GM23338 (cell line): ENCODE results near the gene CLK3. TPM values are rescaled to one million over a fixed set of nuclear protein-coding genes. Genes with fewer than 3 reads are reported as not detected.

Source experiments
- ATAC-seq: fragments of 200-7000 bp; cut with Tn5 transposase; 3 replicates; pipeline ENCODE4 v1.9.1; 2020
- DNase-seq: peaks from one replicate; pipeline ENCODE4 v3.0.0-alpha.2; 2015; ENCODE audit warnings: low spot score
- H2AFZ ChIP-seq: fragments of 200-600 bp; sonication (generic); 2 replicates; pipeline ENCODE4 v1.8.0; 2016; ENCODE audit warnings: antibody characterized with exemption, mild to moderate bottlenecking, moderate library complexity
- H3F3A ChIP-seq: fragments of 200-600 bp; sonication (generic); replicated peaks from 2 replicates; pipeline ENCODE4 v1.8.0; 2017; ENCODE audit warnings: antibody characterized with exemption, mixed run types, low read depth
- H3K27ac ChIP-seq: fragments of 200-600 bp; sonication (generic); 2 replicates; pipeline ENCODE4 v1.6.1; 2016; ENCODE audit warnings: low read depth
- H3K27me3 ChIP-seq: fragments of 200-600 bp; sonication (generic); 2 replicates; pipeline ENCODE4 v1.8.0; 2016; ENCODE audit warnings: mild to moderate bottlenecking, mixed run types, moderate library complexity; ENCODE audit not compliant: insufficient read depth
- H3K36me3 ChIP-seq: fragments of 200-600 bp; sonication (generic); 2 replicates; pipeline ENCODE4 v1.8.0; 2016; ENCODE audit warnings: mild to moderate bottlenecking; ENCODE audit not compliant: insufficient read depth
- H3K4me1 ChIP-seq: fragments of 200-600 bp; sonication (generic); 2 replicates; pipeline ENCODE4 v1.8.0; 2016; ENCODE audit warnings: mild to moderate bottlenecking, moderate library complexity; ENCODE audit not compliant: insufficient read depth
- H3K4me2 ChIP-seq: fragments of 200-600 bp; sonication (generic); 2 replicates; pipeline ENCODE4 v1.7.1; 2017; ENCODE audit warnings: mixed run types
- H3K4me3 ChIP-seq: fragments of 200-600 bp; sonication (generic); 2 replicates; pipeline ENCODE4 v1.6.1; 2016; ENCODE audit warnings: mixed run types
- H3K79me2 ChIP-seq: fragments of 200-600 bp; sonication (generic); replicated peaks from 2 replicates; pipeline ENCODE4 v1.8.0; 2017; ENCODE audit warnings: mild to moderate bottlenecking; ENCODE audit not compliant: insufficient read depth
- H3K9me2 ChIP-seq: fragments of 200-600 bp; sonication (generic); 2 replicates; pipeline ENCODE4 v1.8.0; 2017; ENCODE audit not compliant: insufficient read depth
- H4K20me1 ChIP-seq: fragments of 200-600 bp; sonication (generic); replicated peaks from 2 replicates; pipeline ENCODE4 v1.8.0; 2017; ENCODE audit warnings: mild to moderate bottlenecking; ENCODE audit not compliant: insufficient read depth
- H3K27ac Mint-ChIP-seq: 2 replicates; pipeline ENCODE4 v1.8.0; 2020; ENCODE audit warnings: inconsistent platforms, mild to moderate bottlenecking, moderate library complexity, mixed read lengths
- H3K27me3 Mint-ChIP-seq: 3 replicates; pipeline ENCODE4 v1.8.0; 2022; ENCODE audit warnings: low read depth, mild to moderate bottlenecking, moderate library complexity, mixed read lengths, inconsistent platforms; ENCODE audit not compliant: insufficient read depth, poor library complexity
- H3K36me3 Mint-ChIP-seq: 3 replicates; pipeline ENCODE4 v1.8.0; 2021; ENCODE audit warnings: low read depth, mild to moderate bottlenecking, inconsistent platforms, moderate library complexity, mixed read lengths
- H3K4me1 Mint-ChIP-seq: 3 replicates; pipeline ENCODE4 v1.8.0; 2020; ENCODE audit warnings: mild to moderate bottlenecking, inconsistent platforms, mixed read lengths
- H3K4me3 Mint-ChIP-seq: 3 replicates; pipeline ENCODE4 v1.8.0; 2021; ENCODE audit warnings: moderate library complexity, mild to moderate bottlenecking, inconsistent platforms, mixed read lengths
- H3K9me3 Mint-ChIP-seq: 3 replicates; pipeline ENCODE4 v1.8.0; 2020; ENCODE audit warnings: moderate library complexity, mild to moderate bottlenecking, inconsistent platforms, mixed read lengths
- CTCF ChIP-seq, 2 experiments: fragments of 200-600 bp in 1 of 2; sonication (generic) in 1 of 2; conservative IDR thresholded peaks; 2 replicates each; pipeline versions ENCODE4 v1.5.1 to v1.6.1; 2016 to 2017; ENCODE audit warnings: antibody characterized with exemption in 2 of 2, low read depth in 2 of 2, mild to moderate bottlenecking in 2 of 2, moderate library complexity in 1 of 2
- JUNB ChIP-seq: IDR thresholded peaks from one replicate; pipeline ENCODE4 v1.6.1; 2016; ENCODE audit warnings: antibody characterized with exemption; ENCODE audit not compliant: unreplicated experiment
- POLR2AphosphoS5 ChIP-seq: IDR thresholded peaks from 2 replicates; pipeline ENCODE4 v1.6.1; 2016; ENCODE audit warnings: antibody characterized with exemption, low read depth
- ZNF114 ChIP-seq: fragments of 250-450 bp; sonication (Bioruptor Pico); IDR thresholded peaks from 2 replicates; pipeline ENCODE4 v1.5.0; 2020; ENCODE audit warnings: mild to moderate bottlenecking, moderate library complexity
- polyA plus RNA-seq: library from polyadenylated mRNA; unstranded; fragments of >200 nt; fragmentation: Nextera tagmentation; extraction: Ambion mirVana; gene quantifications from 2 replicates; pipeline ENCODE4 v1.2.1, GENCODE V29; 2016
- total RNA-seq: library from RNA; depleted of rRNA; stranded (reverse); fragments of >200 nt; shearing (Covaris generic); gene quantifications from 2 replicates; pipeline ENCODE4 v1.2.3, GENCODE V29; 2014
- TF ChIP-seq, protein P1 (sequence below): fragments of 250-450 bp; sonication (Bioruptor Pico); IDR thresholded peaks from 2 replicates; pipeline ENCODE4 v1.5.0; 2020; ENCODE audit warnings: mild to moderate bottlenecking, moderate library complexity
- TF ChIP-seq, protein P2 (sequence below): IDR thresholded peaks from 2 replicates; pipeline ENCODE4 v1.6.1; 2016; ENCODE audit warnings: antibody characterized with exemption
- TF ChIP-seq, protein P3 (sequence below): IDR thresholded peaks from one replicate; pipeline ENCODE4 v1.6.1; 2018; ENCODE audit warnings: antibody characterized with exemption; ENCODE audit not compliant: unreplicated experiment

The CLK3 gene
- total and polyA plus RNA-seq, 2 experiments from 2014 or later = 40.7 to 67.7 TPM

GRCh38 chr15:74664670-74665069, 49.0 kb downstream of the CLK3 start (continued):
- TF ChIP-seq, protein P1, sequence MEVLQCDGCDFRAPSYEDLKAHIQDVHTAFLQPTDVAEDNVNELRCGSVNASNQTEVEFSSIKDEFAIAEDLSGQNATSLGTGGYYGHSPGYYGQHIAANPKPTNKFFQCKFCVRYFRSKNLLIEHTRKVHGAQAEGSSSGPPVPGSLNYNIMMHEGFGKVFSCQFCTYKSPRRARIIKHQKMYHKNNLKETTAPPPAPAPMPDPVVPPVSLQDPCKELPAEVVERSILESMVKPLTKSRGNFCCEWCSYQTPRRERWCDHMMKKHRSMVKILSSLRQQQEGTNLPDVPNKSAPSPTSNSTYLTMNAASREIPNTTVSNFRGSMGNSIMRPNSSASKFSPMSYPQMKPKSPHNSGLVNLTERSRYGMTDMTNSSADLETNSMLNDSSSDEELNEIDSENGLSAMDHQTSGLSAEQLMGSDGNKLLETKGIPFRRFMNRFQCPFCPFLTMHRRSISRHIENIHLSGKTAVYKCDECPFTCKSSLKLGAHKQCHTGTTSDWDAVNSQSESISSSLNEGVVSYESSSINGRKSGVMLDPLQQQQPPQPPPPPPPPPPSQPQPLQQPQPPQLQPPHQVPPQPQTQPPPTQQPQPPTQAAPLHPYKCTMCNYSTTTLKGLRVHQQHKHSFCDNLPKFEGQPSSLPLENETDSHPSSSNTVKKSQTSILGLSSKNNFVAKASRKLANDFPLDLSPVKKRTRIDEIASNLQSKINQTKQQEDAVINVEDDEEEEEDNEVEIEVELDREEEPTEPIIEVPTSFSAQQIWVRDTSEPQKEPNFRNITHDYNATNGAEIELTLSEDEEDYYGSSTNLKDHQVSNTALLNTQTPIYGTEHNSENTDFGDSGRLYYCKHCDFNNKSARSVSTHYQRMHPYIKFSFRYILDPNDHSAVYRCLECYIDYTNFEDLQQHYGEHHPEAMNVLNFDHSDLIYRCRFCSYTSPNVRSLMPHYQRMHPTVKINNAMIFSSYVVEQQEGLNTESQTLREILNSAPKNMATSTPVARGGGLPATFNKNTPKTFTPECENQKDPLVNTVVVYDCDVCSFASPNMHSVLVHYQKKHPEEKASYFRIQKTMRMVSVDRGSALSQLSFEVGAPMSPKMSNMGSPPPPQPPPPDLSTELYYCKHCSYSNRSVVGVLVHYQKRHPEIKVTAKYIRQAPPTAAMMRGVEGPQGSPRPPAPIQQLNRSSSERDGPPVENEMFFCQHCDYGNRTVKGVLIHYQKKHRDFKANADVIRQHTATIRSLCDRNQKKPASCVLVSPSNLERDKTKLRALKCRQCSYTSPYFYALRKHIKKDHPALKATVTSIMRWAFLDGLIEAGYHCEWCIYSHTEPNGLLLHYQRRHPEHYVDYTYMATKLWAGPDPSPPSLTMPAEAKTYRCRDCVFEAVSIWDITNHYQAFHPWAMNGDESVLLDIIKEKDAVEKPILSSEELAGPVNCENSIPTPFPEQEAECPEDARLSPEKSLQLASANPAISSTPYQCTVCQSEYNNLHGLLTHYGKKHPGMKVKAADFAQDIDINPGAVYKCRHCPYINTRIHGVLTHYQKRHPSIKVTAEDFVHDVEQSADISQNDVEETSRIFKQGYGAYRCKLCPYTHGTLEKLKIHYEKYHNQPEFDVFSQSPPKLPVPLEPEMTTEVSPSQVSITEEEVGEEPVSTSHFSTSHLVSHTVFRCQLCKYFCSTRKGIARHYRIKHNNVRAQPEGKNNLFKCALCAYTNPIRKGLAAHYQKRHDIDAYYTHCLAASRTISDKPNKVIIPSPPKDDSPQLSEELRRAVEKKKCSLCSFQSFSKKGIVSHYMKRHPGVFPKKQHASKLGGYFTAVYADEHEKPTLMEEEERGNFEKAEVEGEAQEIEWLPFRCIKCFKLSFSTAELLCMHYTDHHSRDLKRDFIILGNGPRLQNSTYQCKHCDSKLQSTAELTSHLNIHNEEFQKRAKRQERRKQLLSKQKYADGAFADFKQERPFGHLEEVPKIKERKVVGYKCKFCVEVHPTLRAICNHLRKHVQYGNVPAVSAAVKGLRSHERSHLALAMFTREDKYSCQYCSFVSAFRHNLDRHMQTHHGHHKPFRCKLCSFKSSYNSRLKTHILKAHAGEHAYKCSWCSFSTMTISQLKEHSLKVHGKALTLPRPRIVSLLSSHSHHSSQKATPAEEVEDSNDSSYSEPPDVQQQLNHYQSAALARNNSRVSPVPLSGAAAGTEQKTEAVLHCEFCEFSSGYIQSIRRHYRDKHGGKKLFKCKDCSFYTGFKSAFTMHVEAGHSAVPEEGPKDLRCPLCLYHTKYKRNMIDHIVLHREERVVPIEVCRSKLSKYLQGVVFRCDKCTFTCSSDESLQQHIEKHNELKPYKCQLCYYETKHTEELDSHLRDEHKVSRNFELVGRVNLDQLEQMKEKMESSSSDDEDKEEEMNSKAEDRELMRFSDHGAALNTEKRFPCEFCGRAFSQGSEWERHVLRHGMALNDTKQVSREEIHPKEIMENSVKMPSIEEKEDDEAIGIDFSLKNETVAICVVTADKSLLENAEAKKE = no peak
- no peak for TF ChIP-seq ZNF114 (CRISPR knock-in tag)
- TF ChIP-seq, protein P2, sequence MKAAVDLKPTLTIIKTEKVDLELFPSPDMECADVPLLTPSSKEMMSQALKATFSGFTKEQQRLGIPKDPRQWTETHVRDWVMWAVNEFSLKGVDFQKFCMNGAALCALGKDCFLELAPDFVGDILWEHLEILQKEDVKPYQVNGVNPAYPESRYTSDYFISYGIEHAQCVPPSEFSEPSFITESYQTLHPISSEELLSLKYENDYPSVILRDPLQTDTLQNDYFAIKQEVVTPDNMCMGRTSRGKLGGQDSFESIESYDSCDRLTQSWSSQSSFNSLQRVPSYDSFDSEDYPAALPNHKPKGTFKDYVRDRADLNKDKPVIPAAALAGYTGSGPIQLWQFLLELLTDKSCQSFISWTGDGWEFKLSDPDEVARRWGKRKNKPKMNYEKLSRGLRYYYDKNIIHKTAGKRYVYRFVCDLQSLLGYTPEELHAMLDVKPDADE = no peak
- no peak for TF ChIP-seq POLR2AphosphoS5

GRCh38 chr15:74667975-74668374, 52.3 kb downstream of the CLK3 start:
- no peaks in the 10 kb centered on the region for H3K4me1 ChIP-seq
- Mint-ChIP-seq H3K36me3 (peaks cover 18% of the 10 kb centered on the region), H3K27ac (no peak overlapping the region), H3K9me3 (no peaks in the 10 kb centered on the region), H3K4me3 (no peak overlapping the region), H3K27me3 (no peaks in the 10 kb centered on the region), H3K4me1 (peaks cover 4% of the 10 kb centered on the region; the same call in 2 of the 3 replicates)
- peaks cover 19% of the 10 kb centered on the region for H4K20me1 ChIP-seq
- peaks cover 9% of the 10 kb centered on the region; the same call in 1 of the 2 replicates for H3K79me2 ChIP-seq
- no peaks in the 10 kb centered on the region for H3K27me3 ChIP-seq
- DNase-seq (no peak), ATAC-seq (no peak)
- no peaks in the 10 kb centered on the region for H3K9me2 ChIP-seq
- no peak overlapping the region for H3K27ac ChIP-seq
- H3K4me3 ChIP-seq = no peak overlapping the region
- H3F3A ChIP-seq = no peaks in the 10 kb centered on the region
- H2AFZ ChIP-seq = no peak overlapping the region
- no peak overlapping the region for H3K4me2 ChIP-seq
- H3K36me3 ChIP-seq = peaks cover 13% of the 10 kb centered on the region
- TF ChIP-seq POLR2AphosphoS5 (no peak), ZNF114 (CRISPR knock-in tag) (no peak), JUNB (no peak), CTCF (conservative IDR thresholded peaks at IDR 0.05; ENCODE audit: low read depth in 2 of 2) (no peak)
- TF ChIP-seq, protein P3, sequence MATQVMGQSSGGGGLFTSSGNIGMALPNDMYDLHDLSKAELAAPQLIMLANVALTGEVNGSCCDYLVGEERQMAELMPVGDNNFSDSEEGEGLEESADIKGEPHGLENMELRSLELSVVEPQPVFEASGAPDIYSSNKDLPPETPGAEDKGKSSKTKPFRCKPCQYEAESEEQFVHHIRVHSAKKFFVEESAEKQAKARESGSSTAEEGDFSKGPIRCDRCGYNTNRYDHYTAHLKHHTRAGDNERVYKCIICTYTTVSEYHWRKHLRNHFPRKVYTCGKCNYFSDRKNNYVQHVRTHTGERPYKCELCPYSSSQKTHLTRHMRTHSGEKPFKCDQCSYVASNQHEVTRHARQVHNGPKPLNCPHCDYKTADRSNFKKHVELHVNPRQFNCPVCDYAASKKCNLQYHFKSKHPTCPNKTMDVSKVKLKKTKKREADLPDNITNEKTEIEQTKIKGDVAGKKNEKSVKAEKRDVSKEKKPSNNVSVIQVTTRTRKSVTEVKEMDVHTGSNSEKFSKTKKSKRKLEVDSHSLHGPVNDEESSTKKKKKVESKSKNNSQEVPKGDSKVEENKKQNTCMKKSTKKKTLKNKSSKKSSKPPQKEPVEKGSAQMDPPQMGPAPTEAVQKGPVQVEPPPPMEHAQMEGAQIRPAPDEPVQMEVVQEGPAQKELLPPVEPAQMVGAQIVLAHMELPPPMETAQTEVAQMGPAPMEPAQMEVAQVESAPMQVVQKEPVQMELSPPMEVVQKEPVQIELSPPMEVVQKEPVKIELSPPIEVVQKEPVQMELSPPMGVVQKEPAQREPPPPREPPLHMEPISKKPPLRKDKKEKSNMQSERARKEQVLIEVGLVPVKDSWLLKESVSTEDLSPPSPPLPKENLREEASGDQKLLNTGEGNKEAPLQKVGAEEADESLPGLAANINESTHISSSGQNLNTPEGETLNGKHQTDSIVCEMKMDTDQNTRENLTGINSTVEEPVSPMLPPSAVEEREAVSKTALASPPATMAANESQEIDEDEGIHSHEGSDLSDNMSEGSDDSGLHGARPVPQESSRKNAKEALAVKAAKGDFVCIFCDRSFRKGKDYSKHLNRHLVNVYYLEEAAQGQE = no peak
- TF ChIP-seq, protein P2 = no peak
